NCI-H1694 (cell line): Measurements from ENCODE around the gene TBL1XR1.

Source experiments
- DNase-seq: peaks from one replicate; lab custom pipeline; 2025; lab: John Stamatoyannopoulos, UW

TBL1XR1 gene

GRCh38 chr3:177061369-177061768, 135.9 kb downstream of the TBL1XR1 start:
- DNase-seq: no peak

GRCh38 chr3:177060492-177060891, 136.8 kb downstream of the TBL1XR1 start:
- no peak for DNase-seq

- no peak for DNase-seq
Measured at GRCh38 chr3:177058648-177059047, 138.6 kb downstream of the TBL1XR1 start.

GRCh38 chr3:177057768-177058167, 139.5 kb downstream of the TBL1XR1 start:
- DNase-seq: no peak

- DNase-seq: no peak
Measured at GRCh38 chr3:177056927-177057326, 140.4 kb downstream of the TBL1XR1 start.

GRCh38 chr3:177055605-177056571, 141.4 kb downstream of the TBL1XR1 start:
- no peak for DNase-seq

GRCh38 chr3:177053107-177053506, 144.2 kb downstream of the TBL1XR1 start:
- DNase-seq: no peak

- no peak for DNase-seq
Measured at GRCh38 chr3:177051411-177051810, 145.9 kb downstream of the TBL1XR1 start.

GRCh38 chr3:177050501-177051237, 146.6 kb downstream of the TBL1XR1 start:
- peak; percentile 54 for DNase-seq

GRCh38 chr3:177045767-177046166, 151.5 kb downstream of the TBL1XR1 start:
- DNase-seq: no peak

GRCh38 chr3:177045222-177045621, 152.1 kb downstream of the TBL1XR1 start:
- no peak for DNase-seq

GRCh38 chr3:177041730-177042551, 155.3 kb downstream of the TBL1XR1 start:
- no peak for DNase-seq

- no peak for DNase-seq
Measured at GRCh38 chr3:177041021-177041729, 156.1 kb downstream of the TBL1XR1 start.

- no peak for DNase-seq
Measured at GRCh38 chr3:177039490-177040274, 157.6 kb downstream of the TBL1XR1 start.

- DNase-seq: no peak
Measured at GRCh38 chr3:177037241-177037640, 160.0 kb downstream of the TBL1XR1 start.

- DNase-seq: no peak
Measured at GRCh38 chr3:177035676-177036075, 161.6 kb downstream of the TBL1XR1 start.

GRCh38 chr3:177034832-177035475, 162.3 kb downstream of the TBL1XR1 start:
- no peak for DNase-seq

- DNase-seq: no peak
Measured at GRCh38 chr3:177026505-177027277, 170.6 kb downstream of the TBL1XR1 start.

GRCh38 chr3:177015881-177016280, 181.4 kb downstream of the TBL1XR1 start:
- DNase-seq: no peak
